GM19240 (cell line): ENCODE measurements around the gene VPS41.
"Not testable (repeated sequence)": the region's sequence is repeated elsewhere in the genome, so short reads cannot be mapped to it uniquely, and the experiment has no call there.

Experiments
- DNase-seq: peaks from one replicate; pipeline ENCODE4 v3.0.0; 2011; ENCODE audit warnings: low spot score; ENCODE audit not compliant: insufficient read length

VPS41 gene

GRCh38 chr7:38908759-38909335 lies at the start of gene VPS41:
VPS41 (minus strand) TSS chr7:38909191; CDS start chr7:38909174, 17 bp downstream.
- peak; percentile 92 for DNase-seq

GRCh38 chr7:38955892-38956291 lies 46.9 kb upstream of the VPS41 start:
- DNase-seq: no peak

GRCh38 chr7:38953971-38954370 lies 45.0 kb upstream of the VPS41 start:
- no peak for DNase-seq

- DNase-seq: no peak
Measured at GRCh38 chr7:38953227-38953626, 44.2 kb upstream of the VPS41 start.

- DNase-seq: no peak
Measured at GRCh38 chr7:38951213-38951612, 42.2 kb upstream of the VPS41 start.

- DNase-seq: no peak
Measured at GRCh38 chr7:38950309-38950708, 41.3 kb upstream of the VPS41 start.

- DNase-seq: not testable (repeated sequence)
Measured at GRCh38 chr7:38947541-38947940, 38.5 kb upstream of the VPS41 start.

- DNase-seq: no peak
Measured at GRCh38 chr7:38942431-38943051, 33.5 kb upstream of the VPS41 start.

GRCh38 chr7:38940774-38941173 lies 31.8 kb upstream of the VPS41 start:
- no peak for DNase-seq

- DNase-seq: no peak
Measured at GRCh38 chr7:38938589-38938988, 29.6 kb upstream of the VPS41 start.

GRCh38 chr7:38938001-38938485 lies 29.1 kb upstream of the VPS41 start:
- no peak for DNase-seq

GRCh38 chr7:38936641-38937040 lies 27.6 kb upstream of the VPS41 start:
- DNase-seq: no peak

- no peak for DNase-seq
Measured at GRCh38 chr7:38934536-38934935, 25.5 kb upstream of the VPS41 start.

GRCh38 chr7:38934051-38934450 lies 25.1 kb upstream of the VPS41 start:
- no peak for DNase-seq

GRCh38 chr7:38932509-38933168 lies 23.6 kb upstream of the VPS41 start:
- DNase-seq: peak; percentile 14

GRCh38 chr7:38929460-38930171 lies 20.6 kb upstream of the VPS41 start:
- no peak for DNase-seq

- DNase-seq: no peak
Measured at GRCh38 chr7:38928506-38928905, 19.5 kb upstream of the VPS41 start.

- DNase-seq: no peak
Measured at GRCh38 chr7:38927751-38928150, 18.8 kb upstream of the VPS41 start.

GRCh38 chr7:38920731-38921130 lies 11.7 kb upstream of the VPS41 start:
- no peak for DNase-seq

- no peak for DNase-seq
Measured at GRCh38 chr7:38916396-38916795, 7.4 kb upstream of the VPS41 start.

- no peak for DNase-seq
Measured at GRCh38 chr7:38909870-38910269, 879 bp upstream of the VPS41 start.

GRCh38 chr7:38907766-38908165 lies 1.2 kb downstream of the VPS41 start:
- DNase-seq: no peak
